DND-41 (cell line): ENCODE data around the gene PIP4K2A.

Experiments
- ATAC-seq: fragments of 200-7000 bp; cut with Tn5 transposase; 3 replicates; pipeline ENCODE4 v1.9.1; 2021; ENCODE audit warnings: low read depth; ENCODE audit not compliant: insufficient read depth
- DNase-seq: peaks from one replicate; pipeline ENCODE4 v3.0.0-alpha.2; 2020
- H2AFZ ChIP-seq: 2 replicates; pipeline ENCODE4 v1.6.0; 2012; ENCODE audit warnings: low read depth, low read length
- H3K27ac ChIP-seq: 2 replicates; pipeline ENCODE4 v1.5.1; 2012; ENCODE audit warnings: low read length, inconsistent platforms
- H3K27me3 ChIP-seq: fragments of 200-600 bp; sonication (generic); 2 replicates; pipeline ENCODE4 v1.6.0; 2012; ENCODE audit warnings: low read length, mild to moderate bottlenecking, inconsistent platforms; ENCODE audit not compliant: insufficient read depth, poor library complexity
- H3K36me3 ChIP-seq: 2 replicates; pipeline ENCODE4 v1.5.1; 2012; ENCODE audit warnings: low read length, inconsistent platforms; ENCODE audit not compliant: insufficient read depth
- H3K4me1 ChIP-seq: 2 replicates; pipeline ENCODE4 v1.5.1; 2012; ENCODE audit warnings: mild to moderate bottlenecking, low read length; ENCODE audit not compliant: insufficient read depth
- H3K4me2 ChIP-seq: 2 replicates; pipeline ENCODE4 v1.6.0; 2012; ENCODE audit warnings: mild to moderate bottlenecking, moderate library complexity, low read length, inconsistent platforms; ENCODE audit not compliant: insufficient read depth
- H3K4me3 ChIP-seq, 2 experiments: fragments of 200-600 bp in 1 of 2; shearing (Covaris generic) in 1 of 2; 2 replicates each; pipeline ENCODE4 v1.5.1; 2012 to 2016; ENCODE audit warnings: inconsistent platforms in 2 of 2, low read length in 2 of 2, mild to moderate bottlenecking in 2 of 2, low read depth in 1 of 2, moderate library complexity in 1 of 2
- H3K79me2 ChIP-seq: 2 replicates; pipeline ENCODE4 v1.6.0; 2012; ENCODE audit warnings: low read length, inconsistent platforms; ENCODE audit not compliant: insufficient read depth
- H3K9ac ChIP-seq: 2 replicates; pipeline ENCODE4 v1.6.0; 2012; ENCODE audit warnings: low read depth, mild to moderate bottlenecking, inconsistent platforms, low read length, moderate library complexity
- H3K9me3 ChIP-seq: 2 replicates; pipeline ENCODE4 v1.5.1; 2012; ENCODE audit warnings: low read length, moderate library complexity, mild to moderate bottlenecking, inconsistent platforms; ENCODE audit not compliant: insufficient read depth, severe bottlenecking
- H4K20me1 ChIP-seq: 2 replicates; pipeline ENCODE4 v1.6.0; 2012; ENCODE audit warnings: low read length; ENCODE audit not compliant: insufficient read depth
- CTCF ChIP-seq: IDR thresholded peaks from 2 replicates; pipeline ENCODE4 v1.5.1; 2012; ENCODE audit warnings: borderline replicate concordance, low read length, moderate library complexity, mild to moderate bottlenecking; ENCODE audit not compliant: poor library complexity, severe bottlenecking; ENCODE audit errors: extremely low read depth
- EZH2 ChIP-seq: IDR thresholded peaks from 3 replicates; pipeline ENCODE4 v1.6.1; 2012; ENCODE audit warnings: borderline replicate concordance, low read depth, mild to moderate bottlenecking, moderate library complexity, low read length, inconsistent platforms; ENCODE audit not compliant: severe bottlenecking

Gene PIP4K2A

GRCh38 chr10:22638863-22639262 lies 75.5 kb downstream of the PIP4K2A start:
- peaks cover 75% of the 10 kb centered on the region for H3K79me2 ChIP-seq
- no peaks in the 10 kb centered on the region for H3K9me3 ChIP-seq
- H3K4me3 ChIP-seq, result no peak overlapping the region
- no peaks in the 10 kb centered on the region for H3K4me1 ChIP-seq
- H3K9ac ChIP-seq, result no peak overlapping the region
- H2AFZ ChIP-seq, result no peak overlapping the region
- no peak for ATAC-seq
- no peak for DNase-seq
- no peak overlapping the region for H3K4me2 ChIP-seq
- no peaks in the 10 kb centered on the region for H3K27me3 ChIP-seq
- TF ChIP-seq CTCF, result no peak
- no peak for TF ChIP-seq EZH2
- H3K27ac ChIP-seq, result no peak overlapping the region
- peaks cover 68% of the 10 kb centered on the region for H4K20me1 ChIP-seq
- no peaks in the 10 kb centered on the region for H3K36me3 ChIP-seq

- ATAC-seq, result no peak
Observed at GRCh38 chr10:22637491-22637890, 76.9 kb downstream of the PIP4K2A start.

DNA sequence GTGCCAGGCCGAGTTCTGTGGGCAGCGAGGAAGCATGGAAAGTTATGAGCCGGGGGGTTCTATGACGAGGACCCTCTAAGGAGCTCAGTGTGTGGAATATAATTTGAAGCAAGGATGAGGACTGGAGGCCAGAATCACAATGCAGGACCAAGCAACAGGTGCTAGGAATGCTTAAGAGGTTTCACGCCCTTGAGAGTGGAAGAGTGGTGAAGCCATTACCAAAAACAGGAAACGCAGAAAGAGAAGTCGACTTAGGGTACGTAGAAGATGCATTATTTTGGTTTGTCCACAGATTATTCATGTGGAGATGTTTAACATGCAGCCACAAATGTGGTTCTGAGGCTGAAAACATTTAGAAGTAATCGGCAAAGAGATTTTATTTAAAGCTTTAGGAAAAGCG lies 78.7 kb downstream of the PIP4K2A start:
- peaks cover 14% of the 10 kb centered on the region for H3K4me1 ChIP-seq
- peaks cover 80% of the 10 kb centered on the region for H3K79me2 ChIP-seq
- no peak overlapping the region for H3K4me2 ChIP-seq

More at GRCh38 chr10:22637491-22637890, 76.9 kb downstream of the PIP4K2A start:
- Histone ChIP-seq H3K9ac (no peak overlapping the region), H3K27ac (no peak overlapping the region), H3K4me1 (no peaks in the 10 kb centered on the region), H4K20me1 (peaks cover 57% of the 10 kb centered on the region), H3K27me3 (no peaks in the 10 kb centered on the region), H2AFZ (no peak overlapping the region), H3K4me3 (no peak overlapping the region), H3K36me3 (no peaks in the 10 kb centered on the region), H3K4me2 (no peak overlapping the region), H3K9me3 (no peaks in the 10 kb centered on the region), H3K79me2 (peaks cover 74% of the 10 kb centered on the region)
- TF ChIP-seq EZH2 (no peak), CTCF (no peak)
- DNase-seq, result no peak

More for the DNA sequence above, 78.7 kb downstream of the PIP4K2A start:
- H3K27me3 ChIP-seq, result no peaks in the 10 kb centered on the region
- TF ChIP-seq EZH2 (no peak), CTCF (no peak)
- H3K36me3 ChIP-seq, result no peaks in the 10 kb centered on the region
- DNase-seq (no peak), ATAC-seq (no peak)
- no peak overlapping the region for H3K27ac ChIP-seq
- no peaks in the 10 kb centered on the region for H3K9me3 ChIP-seq
- no peak overlapping the region for H3K4me3 ChIP-seq
- H4K20me1 ChIP-seq, result peaks cover 50% of the 10 kb centered on the region
- H3K9ac ChIP-seq, result no peak overlapping the region
- H2AFZ ChIP-seq, result no peak overlapping the region
